Liver (tissue), 9 donors: ENCODE data around the gene COP1. TPM values are rescaled to one million over a fixed set of nuclear protein-coding genes. Genes with fewer than 3 reads are reported as not detected.

Experiments
- DNase-seq: peaks from one replicate; pipeline ENCODE4 v3.0.0-alpha.2; 2017; ENCODE audit warnings: low spot score
- H3K27ac ChIP-seq, 2 donors: one replicate each; pipeline ENCODE4 v1.7.0; 2013; ENCODE audit warnings: inconsistent platforms in 2 of 2, low read length in 2 of 2, control low read depth in 1 of 2, low read depth in 1 of 2, mild to moderate bottlenecking in 1 of 2
- H3K27me3 ChIP-seq, 4 donors: one replicate each; pipeline versions ENCODE4 v1.6.1 to v1.7.0; 2013; ENCODE audit warnings: low read length in 3 of 4, inconsistent platforms in 1 of 4, mild to moderate bottlenecking in 1 of 4, moderate library complexity in 1 of 4; ENCODE audit not compliant: control insufficient read depth in 4 of 4, insufficient read depth in 4 of 4
- H3K36me3 ChIP-seq, 4 donors: one replicate each; pipeline versions ENCODE4 v1.6.1 to v1.7.0; 2013; ENCODE audit warnings: low read length in 3 of 4, mild to moderate bottlenecking in 3 of 4, low read depth in 1 of 4, moderate library complexity in 1 of 4; ENCODE audit not compliant: control insufficient read depth in 4 of 4, insufficient read depth in 3 of 4
- H3K4me1 ChIP-seq, 4 donors: one replicate each; pipeline versions ENCODE4 v1.6.1 to v1.7.0; 2013; ENCODE audit warnings: low read length in 3 of 4, mild to moderate bottlenecking in 3 of 4, moderate library complexity in 1 of 4; ENCODE audit not compliant: control insufficient read depth in 4 of 4, insufficient read depth in 4 of 4
- H3K4me3 ChIP-seq, 3 donors: one replicate each; pipeline versions ENCODE4 v1.6.1 to v1.7.0; 2013; ENCODE audit warnings: low read length in 3 of 3, control low read depth in 1 of 3, low read depth in 1 of 3, mild to moderate bottlenecking in 1 of 3
- H3K9ac ChIP-seq, 2 donors: one replicate each; pipeline ENCODE4 v1.7.0; 2013; ENCODE audit warnings: low read length in 2 of 2, mild to moderate bottlenecking in 2 of 2, moderate library complexity in 2 of 2, control low read depth in 1 of 2, low read depth in 1 of 2
- H3K9me3 ChIP-seq, 4 donors: one replicate each; pipeline versions ENCODE4 v1.6.1 to v1.7.0; 2013; ENCODE audit warnings: low read length in 3 of 4; ENCODE audit not compliant: control insufficient read depth in 4 of 4
- ATF3 ChIP-seq: IDR thresholded peaks from 2 replicates; pipeline ENCODE4 v1.6.1; 2016; ENCODE audit warnings: antibody characterized with exemption
- EGR1 ChIP-seq, 2 donors: IDR thresholded peaks; 2 replicates each; pipeline ENCODE4 v1.6.1; 2016 to 2018; ENCODE audit warnings: antibody characterized with exemption in 2 of 2, low read depth in 2 of 2
- FOXA1 ChIP-seq: IDR thresholded peaks from 2 replicates; pipeline ENCODE4 v1.6.1; 2016; ENCODE audit warnings: antibody characterized with exemption
- FOXA2 ChIP-seq: IDR thresholded peaks from 2 replicates; pipeline ENCODE4 v1.6.1; 2016; ENCODE audit warnings: antibody characterized with exemption
- GABPA ChIP-seq, 2 donors: IDR thresholded peaks in 1 of 2; conservative IDR thresholded peaks in 1 of 2; 2 replicates each; pipeline ENCODE4 v1.6.1; 2016; ENCODE audit warnings: antibody characterized with exemption in 2 of 2, mild to moderate bottlenecking in 1 of 2, moderate library complexity in 1 of 2
- HNF4A ChIP-seq, 2 donors: conservative IDR thresholded peaks; 2 replicates each; pipeline ENCODE4 v1.6.1; 2016; ENCODE audit warnings: antibody characterized with exemption in 2 of 2, mild to moderate bottlenecking in 2 of 2
- HNF4G ChIP-seq: IDR thresholded peaks from 2 replicates; pipeline ENCODE4 v1.6.1; 2016; ENCODE audit warnings: antibody characterized with exemption
- JUND ChIP-seq, 2 donors: IDR thresholded peaks; 2 replicates each; pipeline ENCODE4 v1.6.1; 2016; ENCODE audit warnings: antibody characterized with exemption in 2 of 2
- MAX ChIP-seq: IDR thresholded peaks from 2 replicates; pipeline ENCODE4 v1.6.1; 2016; ENCODE audit warnings: antibody characterized with exemption
- NR2F2 ChIP-seq: IDR thresholded peaks from 2 replicates; pipeline ENCODE4 v1.6.1; 2016; ENCODE audit warnings: antibody characterized with exemption
- RAD21 ChIP-seq, 2 donors: IDR thresholded peaks; 2 replicates each; pipeline ENCODE4 v1.6.1; 2016; ENCODE audit warnings: antibody characterized with exemption in 2 of 2, mild to moderate bottlenecking in 2 of 2
- REST ChIP-seq: IDR thresholded peaks from 2 replicates; pipeline ENCODE4 v1.6.1; 2016; ENCODE audit warnings: antibody characterized with exemption, mild to moderate bottlenecking
- RXRA ChIP-seq, 2 donors: IDR thresholded peaks; 2 replicates each; pipeline ENCODE4 v1.6.1; 2017 to 2018; ENCODE audit warnings: antibody characterized with exemption in 2 of 2, mild to moderate bottlenecking in 1 of 2
- SP1 ChIP-seq: IDR thresholded peaks from 2 replicates; pipeline ENCODE4 v1.6.1; 2018; ENCODE audit warnings: antibody characterized with exemption, mild to moderate bottlenecking
- TAF1 ChIP-seq: conservative IDR thresholded peaks from 2 replicates; pipeline ENCODE4 v1.6.1; 2016; ENCODE audit warnings: antibody characterized with exemption, mild to moderate bottlenecking
- YY1 ChIP-seq: IDR thresholded peaks from 2 replicates; pipeline ENCODE4 v1.6.1; 2016; ENCODE audit warnings: antibody characterized with exemption, mild to moderate bottlenecking
- ZBTB33 ChIP-seq: IDR thresholded peaks from 2 replicates; pipeline ENCODE4 v1.6.1; 2016; ENCODE audit warnings: antibody characterized with exemption
- WGBS: extraction: QIAGEN DNeasy Blood & Tissue Kit; methylation state at CpG from one replicate; pipeline ENCODE4 v1.1.7; 2013; 5-methylcytosine and 5-hydroxymethylcytosine counted together
- polyA plus RNA-seq, 2 donors: library from polyadenylated mRNA; stranded (reverse) in 1 of 2; unstranded in 1 of 2; fragments of 200-250 nt in 1 of 2; fragments of >200 nt in 1 of 2; fragmentation: Nextera tagmentation in 1 of 2; extraction: Ambion mirVana in 1 of 2; gene quantifications; one replicate each; pipeline versions ENCODE4 v1.2.1 to v1.2.3, GENCODE V29; 2013 to 2015
- total RNA-seq, 2 donors: library from RNA; depleted of rRNA; stranded (reverse); fragments of >200 nt; gene quantifications; one replicate each; pipeline ENCODE4 v1.2.3, GENCODE V29; 2014
- donor health status: healthy.
- donor health status: healthy.
- donor health status: healthy.
- donor health status: healthy.
- donor health status: healthy.

The COP1 gene
- total and polyA plus RNA-seq, 4 donors, result 14.7 to 35.7 (median 22.5) TPM

- TF ChIP-seq ATF3 (no peak), HNF4A (conservative IDR thresholded peaks at IDR 0.05) (no peak), MAX (no peak), SP1 (no peak), JUND (IDR thresholded peaks at IDR 0.05) (no peak), EGR1 (IDR thresholded peaks at IDR 0.05; ENCODE audit: low read depth in 2 of 2) (no peak), ZBTB33 (no peak), HNF4G (no peak), REST (no peak), FOXA1 (no peak)
- peaks cover 3 to 13% (median 4%) of the 10 kb centered on the region in 4 donors for H3K36me3 ChIP-seq
- no peaks in the 10 kb centered on the region for H3K27me3 ChIP-seq
- DNase-seq, result no peak
- H3K4me3 ChIP-seq, result no peak overlapping the region
- no peaks in the 10 kb centered on the region for H3K4me1 ChIP-seq
- H3K27ac ChIP-seq, result no peak overlapping the region
- no peaks in the 10 kb centered on the region for H3K9me3 ChIP-seq
- WGBS, result 83% methylated on average over 1 of the region's 1 CpG
- H3K9ac ChIP-seq, result no peak overlapping the region
Measured at GRCh38 chr1:176110203-176110602, 96.9 kb downstream of the COP1 start.

GRCh38 chr1:176102768-176103350 is 104.2 kb downstream of the COP1 start:
- no peak overlapping the region for H3K9ac ChIP-seq
- DNase-seq, result no peak
- TF ChIP-seq FOXA2 (no peak), ZBTB33 (no peak), MAX (no peak), EGR1 (IDR thresholded peaks at IDR 0.05; ENCODE audit: low read depth in 2 of 2) (no peak), JUND (IDR thresholded peaks at IDR 0.05) (no peak), RAD21 (IDR thresholded peaks at IDR 0.05) (no peak), GABPA (IDR thresholded peaks at IDR 0.05 in 1 of 2, conservative IDR thresholded peaks at IDR 0.05 in 1 of 2) (no peak), FOXA1 (no peak), ATF3 (no peak), HNF4G (no peak), REST (no peak), RXRA (IDR thresholded peaks at IDR 0.05) (no peak), SP1 (no peak), TAF1 (no peak), NR2F2 (no peak), HNF4A (conservative IDR thresholded peaks at IDR 0.05) (no peak), YY1 (no peak)
- H3K36me3 ChIP-seq, result peaks cover 8 to 35% (median 22%) of the 10 kb centered on the region in 4 donors
- H3K4me1 ChIP-seq, result no peaks in the 10 kb centered on the region
- no peak overlapping the region for H3K4me3 ChIP-seq
- 96% methylated on average over 1 of the region's 1 CpG for WGBS
- H3K27ac ChIP-seq, result no peak overlapping the region
- H3K27me3 ChIP-seq, result no peaks in the 10 kb centered on the region
- H3K9me3 ChIP-seq, result peaks cover 4 to 22% (median 22%) of the 10 kb centered on the region in 4 donors
